GM21423 (cell line): ENCODE data around the gene THSD7A.
A peak's percentile ranks its signal among the peaks of the same experiment; 100 is the strongest.

Experiments used
- ATAC-seq: cut with Tn5 transposase; IDR thresholded peaks from one replicate; pipeline ENCODE4 v1.9.1; 2021; ENCODE audit warnings: mild to moderate bottlenecking, moderate library complexity; ENCODE audit not compliant: unreplicated experiment

THSD7A gene

DNA sequence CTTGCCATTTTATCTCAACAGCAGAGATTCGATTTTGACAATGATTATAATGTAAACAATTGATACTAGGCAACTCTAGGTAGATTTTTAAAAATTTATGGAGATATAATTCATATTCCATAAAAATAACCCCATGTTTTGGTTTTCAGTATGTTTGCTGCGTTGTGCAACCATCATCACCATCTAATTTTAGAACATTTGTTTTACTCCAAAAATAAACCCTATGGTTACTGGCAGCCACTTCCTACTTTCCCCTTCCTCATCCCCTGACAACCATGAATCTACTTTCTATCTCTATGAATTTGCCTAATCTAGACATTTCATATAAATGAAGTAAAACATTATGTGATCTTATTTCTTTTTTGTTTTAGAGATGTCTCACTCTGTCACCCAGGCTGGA is 401.9 kb downstream of the THSD7A start:
- ATAC-seq = no peak

GRCh38 chr7:11428877-11429581 is 403.0 kb downstream of the THSD7A start:
- ATAC-seq = no peak

GRCh38 chr7:11427686-11428273 is 404.2 kb downstream of the THSD7A start:
- peak; percentile 55 for ATAC-seq

DNA sequence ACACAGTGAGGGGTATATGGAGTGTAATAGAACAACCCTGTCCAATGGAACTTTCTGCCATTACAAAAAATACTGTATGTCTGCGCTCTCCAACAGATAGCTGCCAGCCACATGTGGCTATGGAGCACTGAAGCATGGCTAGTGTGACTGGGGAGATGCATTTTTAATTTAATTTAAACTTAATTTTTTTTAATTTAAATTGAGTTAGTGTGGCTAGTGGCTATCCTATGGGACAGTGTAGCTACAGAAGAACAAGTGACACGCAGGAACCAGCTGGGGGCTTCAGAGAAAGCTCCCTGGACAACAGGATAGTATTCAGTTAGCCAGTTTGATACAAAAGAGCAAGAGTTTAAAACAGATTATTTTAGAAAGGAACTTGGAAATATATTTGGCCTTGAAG is 408.0 kb downstream of the THSD7A start:
- ATAC-seq = no peak

DNA sequence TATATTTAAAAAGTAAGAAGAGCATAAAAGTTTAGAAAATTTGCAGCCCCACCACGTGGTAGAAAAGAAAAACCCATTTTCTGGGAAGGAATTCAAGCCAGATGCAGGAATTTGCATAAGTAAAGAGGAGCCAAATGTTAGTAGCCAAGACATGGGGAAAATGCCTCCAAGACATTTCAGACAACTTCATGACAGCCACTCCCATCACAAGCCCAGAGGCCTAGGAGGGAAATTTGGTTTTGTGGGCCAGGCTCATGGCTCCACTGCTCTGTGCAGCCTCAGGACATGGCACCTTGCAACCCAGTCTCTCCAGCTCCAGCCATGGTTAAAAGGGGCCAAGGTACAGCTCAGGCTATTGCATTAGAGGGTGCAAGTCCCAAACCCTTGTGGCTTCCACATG is 411.9 kb downstream of the THSD7A start:
- ATAC-seq = no peak

- no peak for ATAC-seq
These were observed 415.1 kb downstream of the THSD7A start for GRCh38 chr7:11416641-11417458.

DNA sequence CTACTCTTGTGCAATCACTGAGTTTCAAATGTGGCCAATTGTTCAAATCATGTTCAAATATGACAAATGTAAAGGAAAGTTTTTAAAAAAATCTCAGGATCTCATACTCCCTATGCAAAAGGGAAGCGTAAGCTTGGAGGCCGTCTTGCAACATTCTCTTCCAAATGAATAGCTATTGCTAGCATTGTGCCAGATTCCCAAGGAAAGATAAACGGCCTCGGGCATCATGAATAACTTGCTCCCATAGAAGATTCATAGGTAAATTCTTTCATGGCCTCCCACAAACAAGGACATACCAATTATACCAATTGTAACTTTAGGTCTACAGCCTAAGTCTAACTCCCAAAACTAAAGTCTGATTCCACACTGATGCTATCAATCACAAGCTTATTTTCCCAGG is 416.9 kb downstream of the THSD7A start:
- no peak for ATAC-seq

DNA sequence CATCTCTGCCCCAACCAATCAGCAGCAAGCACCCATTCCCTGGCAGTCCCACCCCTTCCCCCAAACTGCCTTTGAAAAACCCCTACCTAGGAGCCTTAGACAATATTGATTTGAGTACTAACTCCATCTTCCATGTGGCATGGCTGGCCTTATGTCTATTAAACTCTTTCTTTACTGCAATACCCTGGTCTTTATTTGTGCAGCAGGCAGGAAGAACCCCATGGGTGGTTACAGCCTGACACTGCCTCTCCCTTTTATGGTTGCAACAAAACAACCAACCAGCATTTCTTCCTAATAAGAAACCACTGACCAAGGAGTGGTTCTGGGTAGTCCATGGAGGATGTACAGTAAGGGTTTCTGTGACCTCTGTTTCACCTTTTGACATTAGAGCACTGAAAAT is 418.1 kb downstream of the THSD7A start:
- ATAC-seq = no peak

GRCh38 chr7:11412036-11412435 is 420.0 kb downstream of the THSD7A start:
- no peak for ATAC-seq

GRCh38 chr7:11410656-11411644 is 421.0 kb downstream of the THSD7A start:
- no peak for ATAC-seq

- no peak for ATAC-seq
These were observed 427.6 kb downstream of the THSD7A start for GRCh38 chr7:11404355-11404754.

DNA sequence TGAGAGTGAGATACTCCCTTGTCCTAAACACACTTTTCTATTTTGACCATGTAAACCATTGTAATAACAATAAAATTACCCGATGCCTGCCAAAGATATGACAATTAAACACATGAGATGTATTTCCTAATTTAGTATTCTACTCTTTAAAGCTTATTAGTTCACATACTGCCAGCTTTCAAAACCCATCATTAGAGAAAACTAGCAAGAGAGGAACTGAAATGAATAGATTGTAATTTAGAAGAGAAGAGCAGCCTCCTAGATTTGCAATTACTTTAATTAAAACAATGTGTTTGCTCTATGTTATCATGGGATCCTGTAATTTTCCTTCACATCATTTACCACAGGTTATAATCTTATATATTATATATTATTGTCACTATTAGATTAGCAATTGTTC is 428.2 kb downstream of the THSD7A start:
- no peak for ATAC-seq

GRCh38 chr7:11394438-11394837 is 437.6 kb downstream of the THSD7A start:
- ATAC-seq = no peak

DNA sequence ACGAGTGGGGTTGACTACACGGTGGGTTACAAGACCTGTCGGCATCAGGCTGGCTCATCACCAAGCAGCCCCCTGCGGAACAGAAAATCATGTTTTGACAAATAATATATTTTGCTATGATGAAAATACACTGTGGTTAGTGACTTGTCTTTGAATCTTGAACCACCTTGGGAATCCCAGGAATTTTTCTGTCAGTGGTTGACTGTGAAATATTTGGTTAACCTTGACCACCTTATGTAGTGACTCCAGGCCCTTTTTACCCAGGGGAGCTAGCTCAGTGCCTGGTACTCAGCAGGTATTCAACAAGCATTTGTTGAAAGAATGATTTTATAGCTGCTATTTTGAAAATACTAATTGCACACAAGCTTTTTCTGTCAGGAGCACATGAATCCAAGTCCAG is 452.4 kb downstream of the THSD7A start:
- ATAC-seq = no peak

DNA sequence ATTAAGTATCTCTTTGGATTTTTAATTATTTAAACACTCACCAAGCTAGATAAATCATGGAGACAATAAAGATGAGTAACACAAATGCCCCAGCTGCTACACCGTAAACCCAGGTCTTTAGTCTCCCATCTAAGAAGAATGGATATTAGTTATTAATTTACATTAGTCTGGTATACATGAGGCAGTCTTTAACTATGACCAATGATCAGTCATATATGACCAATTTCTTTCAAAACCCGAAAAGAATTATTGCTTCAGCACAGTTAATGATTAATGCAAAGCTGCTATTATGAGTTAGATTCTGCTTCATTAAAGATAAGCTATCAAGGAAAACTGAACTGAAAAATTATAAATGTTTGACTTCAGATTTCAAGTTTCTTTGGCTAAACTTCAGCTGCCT is 455.5 kb downstream of the THSD7A start:
- no peak for ATAC-seq

DNA sequence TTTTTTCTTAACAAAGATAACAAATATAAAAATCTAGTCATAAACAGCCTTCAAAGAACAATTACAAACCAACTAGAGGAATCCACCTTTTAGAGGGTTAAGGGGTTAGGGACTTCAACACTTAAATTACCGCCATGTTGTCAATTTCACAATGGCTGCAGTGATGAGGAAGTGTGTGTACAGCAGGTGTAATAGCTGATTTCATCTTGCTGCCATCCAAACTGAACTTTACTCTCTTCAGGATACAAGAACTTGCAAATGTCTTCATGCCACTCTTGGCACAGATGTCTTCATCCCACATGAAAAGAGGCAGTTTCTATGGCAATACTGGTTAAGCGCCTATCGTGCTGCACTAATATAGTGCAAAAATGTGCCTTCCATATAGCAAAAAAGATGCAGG is 457.4 kb downstream of the THSD7A start:
- ATAC-seq = no peak

DNA sequence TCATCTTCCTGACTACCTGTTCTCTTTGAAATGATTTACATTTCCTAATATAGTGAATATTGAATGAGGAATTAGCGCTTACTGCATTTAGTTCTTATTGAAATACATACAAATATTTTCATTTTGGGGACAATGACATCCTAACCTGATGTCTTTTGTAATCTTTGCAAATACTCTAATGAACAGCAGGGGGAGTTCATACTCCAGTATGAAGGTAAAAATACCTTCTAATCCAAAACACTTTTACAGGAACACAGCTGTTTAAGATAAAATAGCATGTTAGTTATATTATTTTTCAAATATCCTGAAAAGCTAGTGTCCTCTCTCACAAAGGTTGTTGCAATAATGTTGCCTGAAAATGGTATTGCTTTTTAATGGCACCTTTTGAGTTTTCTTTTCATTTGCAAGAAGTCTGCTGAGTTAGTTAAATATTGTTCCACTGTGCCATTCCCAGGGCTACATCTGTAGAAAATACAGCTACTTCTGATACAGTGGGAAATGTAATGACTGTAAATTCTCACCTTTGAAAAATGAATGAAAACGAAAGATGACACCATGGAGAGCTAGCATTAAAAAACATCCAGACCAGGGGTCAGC is 458.4 kb downstream of the THSD7A start:
- no peak for ATAC-seq

DNA sequence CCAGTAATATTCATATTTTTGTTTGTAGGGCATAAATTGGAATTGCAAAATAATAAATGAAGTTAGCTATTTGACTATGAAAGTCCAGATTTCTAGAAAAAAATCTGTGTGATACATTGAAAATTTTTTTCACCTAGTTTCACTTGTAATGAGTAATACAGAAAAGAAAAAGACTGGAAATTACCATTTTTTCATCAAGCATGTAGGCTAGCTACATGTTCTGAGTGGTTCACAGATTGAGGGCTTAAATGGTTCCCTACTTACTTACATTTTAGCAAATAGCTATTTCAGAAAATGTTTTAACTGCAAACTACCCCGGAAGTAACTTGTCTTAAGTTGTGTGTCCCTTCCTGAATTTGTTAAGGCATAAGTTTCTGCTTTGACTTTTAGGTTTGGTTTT is 462.3 kb downstream of the THSD7A start:
- ATAC-seq = no peak

DNA sequence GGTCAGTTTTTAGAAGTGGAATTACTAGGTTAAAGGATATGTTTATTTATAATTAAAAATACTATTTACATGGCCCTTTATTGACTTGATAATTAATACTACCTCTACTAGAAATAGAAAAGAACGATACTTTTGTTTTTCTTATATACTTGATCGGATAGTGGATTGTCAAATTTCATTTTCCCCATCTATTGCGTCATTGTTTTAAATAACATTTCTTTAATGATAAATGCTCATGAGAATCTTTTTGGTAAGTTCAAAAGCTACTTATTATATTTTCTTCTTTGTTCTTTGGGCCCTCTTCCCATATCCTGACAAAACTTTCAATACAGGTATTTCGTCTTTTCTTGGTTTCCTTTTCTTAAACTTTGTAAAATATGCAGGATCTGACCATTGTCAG is 465.9 kb downstream of the THSD7A start:
- ATAC-seq = no peak

DNA sequence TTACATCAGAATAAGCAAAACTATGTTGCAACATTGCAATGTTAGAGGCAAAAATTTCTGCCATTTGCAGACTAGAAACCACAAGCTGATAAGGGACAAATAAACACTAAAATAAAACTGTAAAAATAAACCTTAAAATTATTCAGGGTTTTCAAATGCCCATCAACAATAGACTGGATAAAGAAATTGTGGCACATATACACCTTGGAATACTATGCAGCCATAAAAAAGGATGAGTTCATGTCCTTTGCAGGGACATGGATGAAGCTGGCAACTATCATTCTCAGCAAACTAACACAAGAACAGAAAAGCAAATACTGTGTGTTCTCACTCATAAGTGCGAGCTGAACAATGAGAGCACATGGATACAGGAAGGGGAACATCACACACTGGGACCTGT is 473.4 kb downstream of the THSD7A start:
- ATAC-seq = no peak
